ENCODE data around the gene ATP5ME. TPM values are rescaled to one million over a fixed set of nuclear protein-coding genes. Genes with fewer than 3 reads are reported as not detected.

Gene ATP5ME
- total and polyA plus RNA-seq, 11 donors: 210 to 2,413 (median 800) TPM

DNA sequence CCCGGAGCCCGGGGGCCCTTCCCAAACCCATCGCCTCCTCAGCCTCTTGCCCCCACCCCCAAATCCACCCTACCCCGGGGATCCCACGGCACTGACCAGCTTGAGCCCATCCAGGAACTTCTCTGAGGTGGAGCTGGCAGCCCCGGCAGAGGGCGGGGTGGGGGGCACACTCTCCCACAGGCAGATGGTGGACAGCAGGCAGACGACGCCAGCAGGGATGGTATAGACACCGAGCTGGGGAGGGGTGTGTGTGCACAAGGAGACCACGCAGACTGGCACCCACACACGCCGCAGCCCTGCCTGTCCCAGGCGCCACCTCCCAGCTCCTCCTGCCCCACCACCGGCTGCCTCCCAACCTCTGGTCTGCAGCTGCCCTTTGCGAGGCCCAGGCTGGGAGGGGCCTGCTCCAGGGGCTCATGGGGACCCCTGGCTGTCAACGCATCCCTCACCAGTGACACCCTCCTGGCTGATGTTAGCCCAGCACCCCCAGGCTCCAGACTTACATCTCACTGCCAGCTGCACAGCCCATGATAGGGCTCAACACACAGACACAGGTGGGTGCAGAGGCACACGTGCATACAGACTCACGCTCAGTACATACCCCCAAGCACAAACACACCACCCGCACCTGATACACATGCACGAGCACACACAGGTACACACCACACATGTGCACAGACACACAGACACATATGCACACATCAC is 10.7 kb upstream of the ATP5ME start:
- 81 to 87% (median 84%) methylated on average over 18 to 21 of the region's 21 CpGs for WGBS, 4 donors
- Histone ChIP-seq H3K27ac (no peak overlapping the region), H3K9me3 (no peaks in the 10 kb centered on the region), H3K27me3 (no peaks in the 10 kb centered on the region), H3K36me3 (no peaks in the 10 kb centered on the region), H3K4me3 (no peak overlapping the region), H3K4me1 (peaks cover 6 to 63% (median 48%) of the 10 kb centered on the region in 12 donors)
- ATAC-seq (no peak), DNase-seq (peak in 2 of 5 donors; percentile 25 to 49)
- intact Hi-C loops (cut with DNase I): no loop called here
- TF ChIP-seq POLR2A (IDR thresholded peaks at IDR 0.05) (no peak), CTCF (IDR thresholded peaks at IDR 0.05) (no peak)

DNA sequence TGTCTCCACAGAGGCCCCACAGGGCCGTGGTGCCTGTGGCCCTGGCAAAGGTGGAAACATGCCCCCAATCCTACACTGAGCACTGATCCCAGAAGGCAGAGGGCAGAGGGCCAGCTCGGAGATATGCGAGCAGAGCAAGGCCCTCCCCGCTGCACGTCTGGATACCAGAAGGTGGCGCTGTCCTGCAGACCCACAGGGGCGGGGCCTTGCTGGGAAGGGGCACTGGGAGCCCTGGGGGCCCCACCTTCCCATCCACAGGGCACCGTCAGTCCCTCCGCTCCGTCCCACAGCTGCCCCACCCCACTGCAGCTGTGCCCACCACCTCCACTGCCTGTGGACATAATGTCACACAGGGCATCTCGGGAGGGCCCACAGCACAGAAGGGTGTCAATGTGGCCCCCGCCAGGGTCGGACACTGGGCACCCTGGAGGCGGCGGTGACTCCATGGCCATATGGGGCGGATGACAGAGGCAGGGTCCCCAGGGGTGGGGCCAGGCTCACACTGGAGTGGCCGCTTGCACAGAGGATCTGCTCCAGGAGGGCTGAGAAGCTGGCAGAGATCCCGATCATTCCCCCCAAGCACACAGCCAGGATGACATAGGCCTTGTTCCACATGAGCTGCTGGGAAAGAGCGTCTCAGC is 10.0 kb upstream of the ATP5ME start:
- ATAC-seq: peak; percentile 21 to 50 (median 24)
- intact Hi-C loops (cut with DNase I): no loop called here
- DNase-seq: peak; percentile 73 to 87 (median 80)
- peaks cover 6 to 56% (median 43%) of the 10 kb centered on the region in 12 donors for H3K4me1 ChIP-seq
- H3K27ac ChIP-seq: peak overlapping the region in 1 of 12 donors; percentile 57
- TF ChIP-seq POLR2A (IDR thresholded peaks at IDR 0.05) (no peak), CTCF (IDR thresholded peaks at IDR 0.05) (peak; percentile 53 to 78 (median 70))
- H3K4me3 ChIP-seq: no peak overlapping the region
- H3K9me3 ChIP-seq: no peaks in the 10 kb centered on the region
- H3K36me3 ChIP-seq: no peaks in the 10 kb centered on the region
- WGBS, 4 donors: 44 to 59% (median 49%) methylated on average over 15 to 19 of the region's 19 CpGs
- no peaks in the 10 kb centered on the region for H3K27me3 ChIP-seq

GRCh38 chr4:683247-683897 is 9.3 kb upstream of the ATP5ME start:
- WGBS, 4 donors: 80 to 90% (median 84%) methylated on average over 12 to 25 of the region's 25 CpGs
- Histone ChIP-seq H3K27ac (peak overlapping the region in 1 of 12 donors; percentile 57), H3K4me1 (peaks cover 6 to 51% (median 39%) of the 10 kb centered on the region in 12 donors)

More at GRCh38 chr4:683247-683897, 9.3 kb upstream of the ATP5ME start:
- intact Hi-C loops (cut with DNase I): no loop called here
- Histone ChIP-seq H3K9me3 (no peaks in the 10 kb centered on the region), H3K27me3 (no peaks in the 10 kb centered on the region), H3K36me3 (no peaks in the 10 kb centered on the region), H3K4me3 (no peak overlapping the region)
- DNase-seq: peak in 2 of 5 donors; percentile 30 to 55
- TF ChIP-seq CTCF (IDR thresholded peaks at IDR 0.05) (no peak), POLR2A (IDR thresholded peaks at IDR 0.05) (no peak)
- no peak for ATAC-seq

Measured in heart left ventricle (tissue), 16 donors.